K562 (cell line): ENCODE measurements around the gene MGAT4B. TPM values are rescaled to one million over a fixed set of nuclear protein-coding genes. Genes with fewer than 3 reads are reported as not detected.

ENCODE experiments used
- ATAC-seq: fragments of 200-7000 bp; cut with Tn5 transposase; 3 replicates; pipeline ENCODE4 v1.9.1; 2020; ENCODE audit warnings: moderate library complexity
- BruUV-seq: library from RNA; stranded (reverse); fragments of 400-500 nt; replicated peaks from 2 replicates; lab custom pipeline; 2021; lab: Mats Ljungman, UMichigan
- CTCF ChIA-PET: fragments of 300-600 bp; formaldehyde crosslinking; extraction: SDS; loops from one replicate; lab custom pipeline; 2021; ENCODE audit warnings: low intra/inter-chr PET ratio; lab: Yijun Ruan, JAX
- POLR2A ChIA-PET: fragments of 300-600, 350-650 bp; sonication (Branson Sonifier 250); formaldehyde crosslinking; extraction: SDS; loops from one replicate; lab custom pipeline; 2021; ENCODE audit warnings: antibody characterized with exemption, inconsistent platforms; lab: Yijun Ruan, JAX
- DNase-seq, 4 experiments: peaks; one replicate each; pipeline versions ENCODE4 v3.0.0 to v3.0.0-alpha.2; 2011 to 2018; ENCODE audit warnings: low spot score in 3 of 4, mixed read lengths in 3 of 4; ENCODE audit errors: extremely low read depth in 1 of 4
- FAIRE-seq: peaks from 2 replicates; lab custom pipeline; 2011; peaks lifted over from hg19 to GRCh38; lab: Jason Lieb, UNC
- H2AFZ ChIP-seq: 2 replicates; pipeline ENCODE4 v1.6.0; 2011; ENCODE audit warnings: low read depth, low read length, control low read depth, inconsistent platforms
- H3K27ac ChIP-seq: fragments of 200-600 bp; 3 replicates; pipeline ENCODE4 v1.8.0; 2011; ENCODE audit warnings: low read depth, mild to moderate bottlenecking, control low read depth, inconsistent platforms, low read length, moderate library complexity, mixed read lengths; ENCODE audit errors: extremely low read depth
- H3K27me3 ChIP-seq, 2 experiments: fragments of 300-600 bp in 1 of 2; 2 replicates in 1 of 2; 3 replicates in 1 of 2; pipeline versions ENCODE4 v1.6.0 to v1.8.0; 2011; ENCODE audit warnings: inconsistent platforms in 2 of 2, low read length in 2 of 2, mild to moderate bottlenecking in 1 of 2, mixed read lengths in 1 of 2, moderate library complexity in 1 of 2; ENCODE audit not compliant: control insufficient read depth in 2 of 2, insufficient read depth in 2 of 2
- H3K36me3 ChIP-seq: fragments of 300-600 bp; 3 replicates; pipeline ENCODE4 v1.8.0; 2011; ENCODE audit warnings: mild to moderate bottlenecking, low read length, inconsistent platforms; ENCODE audit not compliant: control insufficient read depth, insufficient read depth
- H3K4me1 ChIP-seq, 2 experiments: fragments of 200-600 bp in 1 of 2; replicated peaks in 1 of 2; 2 replicates in 1 of 2; 3 replicates in 1 of 2; pipeline versions ENCODE4 v1.5.1 to v1.8.0; 2011; ENCODE audit warnings: inconsistent platforms in 2 of 2, low read length in 2 of 2, mild to moderate bottlenecking in 1 of 2, mixed read lengths in 1 of 2, moderate library complexity in 1 of 2; ENCODE audit not compliant: control insufficient read depth in 2 of 2, insufficient read depth in 2 of 2
- H3K4me2 ChIP-seq: 2 replicates; pipeline ENCODE4 v1.6.1; 2011; ENCODE audit warnings: low read length, control low read depth, inconsistent platforms, mixed read lengths; ENCODE audit not compliant: insufficient read depth
- H3K4me3 ChIP-seq: fragments of 200-600 bp; sonication (generic), shearing (Covaris generic); 2 replicates; pipeline ENCODE4 v1.5.1; 2016; ENCODE audit warnings: control low read depth, inconsistent platforms
- H3K79me2 ChIP-seq: fragments of 200-600 bp; 3 replicates; pipeline ENCODE4 v1.8.0; 2011; ENCODE audit warnings: low read length, inconsistent platforms; ENCODE audit not compliant: control insufficient read depth, insufficient read depth
- H3K9ac ChIP-seq, 2 experiments: 2 replicates each; pipeline versions ENCODE4 v1.6.0 to v1.6.1; 2011; ENCODE audit warnings: low read depth in 2 of 2, low read length in 2 of 2, control low read depth in 1 of 2, inconsistent platforms in 1 of 2, mild to moderate bottlenecking in 1 of 2, mixed read lengths in 1 of 2; ENCODE audit not compliant: insufficient read depth in 1 of 2
- H3K9me1 ChIP-seq: one replicate; pipeline ENCODE4 v1.6.0; 2011; ENCODE audit warnings: inconsistent platforms, mild to moderate bottlenecking, low read length, moderate library complexity; ENCODE audit not compliant: control insufficient read depth, insufficient read depth
- H3K9me3 ChIP-seq: replicated peaks from 2 replicates; pipeline ENCODE4 v1.5.1; 2011; ENCODE audit warnings: low read depth, low read length, inconsistent platforms; ENCODE audit not compliant: control insufficient read depth, insufficient read depth
- H4K20me1 ChIP-seq: replicated peaks from 2 replicates; pipeline ENCODE4 v1.6.1; 2011; ENCODE audit warnings: low read length, inconsistent platforms, mixed read lengths; ENCODE audit not compliant: control insufficient read depth, insufficient read depth
- CCNT2 ChIP-seq: IDR thresholded peaks from 2 replicates; pipeline ENCODE4 v1.6.1; 2011; ENCODE audit warnings: borderline replicate concordance, low read depth, mild to moderate bottlenecking, moderate library complexity, mixed read lengths, low read length; ENCODE audit not compliant: insufficient read length; ENCODE audit errors: extremely low read depth
- KDM4B ChIP-seq, 2 experiments: fragments of 450-650 bp in 1 of 2; sonication (generic) in 1 of 2; IDR thresholded peaks; 2 replicates each; pipeline ENCODE4 v1.6.1; 2016 to 2017; ENCODE audit warnings: borderline replicate concordance in 2 of 2, antibody characterized with exemption in 1 of 2, low read depth in 1 of 2, mild to moderate bottlenecking in 1 of 2
- ZNF785 ChIP-seq: fragments of 250-450 bp; sonication (Bioruptor Pico); IDR thresholded peaks from 2 replicates; pipeline ENCODE4 v1.4.0; 2020; ENCODE audit warnings: mild to moderate bottlenecking
- WGBS: fragments of 100-300 bp; shearing (Covaris generic); methylation state at CpG from one replicate; pipeline ENCODE4 v1.1.6; 2016; ENCODE audit warnings: low coverage, mixed read lengths; ENCODE audit not compliant: insufficient coverage; ENCODE audit errors: missing lambda C conversion rate; 5-methylcytosine and 5-hydroxymethylcytosine counted together
- in situ Hi-C: fragments of 300-500 bp; cut with MboI; formaldehyde crosslinking; loops from 4 replicates; pipeline ENCODE4 v1.15.0; 2018; ENCODE audit warnings: inconsistent platforms, mixed read lengths
- intact Hi-C: fragments of 100-400 bp; cut with micrococcal nuclease; formaldehyde crosslinking; loops from 2 replicates; pipeline ENCODE4 v1.14.2; 2022
- polyA plus RNA-seq, 8 experiments: library from polyadenylated mRNA; depleted of rRNA in 4 of 8; stranded (reverse) in 5 of 8; unstranded in 3 of 8; fragments of >200 nt; fragmentation: Nextera tagmentation in 2 of 8; fragmentation: Illumina TruSeq in 1 of 8; extraction: Ambion mirVana in 2 of 8; extraction: Trizol in 1 of 8; gene quantifications; 2 replicates each; pipeline versions ENCODE4 v1.2.1 to v1.2.3, GENCODE V29; 2011 to 2014; ENCODE audit warnings: inconsistent platforms in 1 of 8, missing spikeins in 1 of 8
- total RNA-seq, 7 experiments: library from RNA; depleted of rRNA in 6 of 7; stranded (reverse); fragments of >200 nt in 6 of 7; fragmentation: Illumina TruSeq in 2 of 7; extraction: Trizol in 2 of 7; gene quantifications; 2 replicates each; pipeline versions ENCODE4 v1.2.1 to v1.2.3, GENCODE V29; 2011 to 2021; ENCODE audit warnings: low replicate concordance in 1 of 7

MGAT4B gene
- total and polyA plus RNA-seq, 9 of the 15 experiments (the other 6 are each of a cell fraction or from before 2014, with no cell fraction given), result 0.34 to 133 (median 75.4) TPM

- 57% methylated on average over 5 of the region's 8 CpGs for WGBS
- no peak for FAIRE-seq
- CTCF ChIA-PET, result no interaction called here
- H3K79me2 ChIP-seq, result peaks cover 83% of the 10 kb centered on the region
- no peak for ATAC-seq
- no peak for DNase-seq
- H3K36me3 ChIP-seq, result peaks cover 47% of the 10 kb centered on the region
- peaks cover 49% of the 10 kb centered on the region for H4K20me1 ChIP-seq
- no peaks in the 10 kb centered on the region for H3K27me3 ChIP-seq
- no peaks in the 10 kb centered on the region for H3K9me3 ChIP-seq
- no peak overlapping the region; a peak in 1 of 4 replicates for H3K9ac ChIP-seq
- H3K4me1 ChIP-seq, result peaks cover 30 to 52% of the 10 kb centered on the region in 2 experiments
- intact Hi-C loops (loop anchor here (5.0 kb wide), 1 partner anchor 328 kb away; no protein-coding TSS in a partner anchor), in situ Hi-C loops (no loop called here)
- POLR2A ChIA-PET, result interaction anchor here (1.0 kb wide), 2 partner anchors 30 to 69 kb away, joined by 3 read pairs; partner anchors contain the start of gene LTC4S
- peaks cover 20% of the 10 kb centered on the region for H3K9me1 ChIP-seq
- no peak overlapping the region for H2AFZ ChIP-seq
- TF ChIP-seq CCNT2 (no peak), KDM4B (IDR thresholded peaks at IDR 0.05; ENCODE audit: borderline replicate concordance in 2 of 2, low read depth in 1 of 2) (no peak), ZNF785 (CRISPR knock-in tag) (no peak)
- H3K27ac ChIP-seq, result no peak overlapping the region
- H3K4me2 ChIP-seq, result no peak overlapping the region
- no TSS peak for BruUV-seq
- no peak overlapping the region for H3K4me3 ChIP-seq
Observed at GRCh38 chr5:179764056-179764455, 42.6 kb downstream of the MGAT4B start.
